ENCODE results near the gene RPN2.

DNA sequence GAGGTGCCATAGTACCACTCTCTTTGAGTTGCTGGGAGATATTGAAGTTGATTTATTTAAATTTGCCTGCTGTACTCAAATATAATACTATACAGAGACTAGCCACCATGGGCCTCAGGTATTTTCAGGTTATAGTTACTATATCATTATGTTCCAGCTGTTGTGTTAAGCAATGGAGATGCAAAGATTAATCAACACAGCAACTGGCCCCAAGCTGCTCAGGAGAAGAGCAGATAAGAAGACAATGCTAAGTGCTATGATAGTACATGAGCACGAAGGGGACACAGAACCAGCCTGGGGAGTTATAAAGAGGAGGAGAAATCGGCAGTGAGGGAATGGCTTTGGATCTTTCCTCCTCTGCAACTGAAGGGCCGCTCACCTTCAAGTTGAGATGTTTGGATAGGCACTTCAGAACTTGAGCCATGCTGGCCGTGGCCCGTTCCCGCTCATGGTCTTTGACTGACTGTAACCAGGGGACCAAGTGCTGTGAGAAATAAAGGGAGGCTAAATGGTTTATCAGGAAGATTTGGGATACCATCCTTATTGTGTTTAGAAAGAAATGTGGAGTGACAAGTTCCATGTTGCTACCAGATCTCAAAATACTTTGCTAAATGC, 24.3 kb upstream of the RPN2 start:
- TF ChIP-seq, protein P1, sequence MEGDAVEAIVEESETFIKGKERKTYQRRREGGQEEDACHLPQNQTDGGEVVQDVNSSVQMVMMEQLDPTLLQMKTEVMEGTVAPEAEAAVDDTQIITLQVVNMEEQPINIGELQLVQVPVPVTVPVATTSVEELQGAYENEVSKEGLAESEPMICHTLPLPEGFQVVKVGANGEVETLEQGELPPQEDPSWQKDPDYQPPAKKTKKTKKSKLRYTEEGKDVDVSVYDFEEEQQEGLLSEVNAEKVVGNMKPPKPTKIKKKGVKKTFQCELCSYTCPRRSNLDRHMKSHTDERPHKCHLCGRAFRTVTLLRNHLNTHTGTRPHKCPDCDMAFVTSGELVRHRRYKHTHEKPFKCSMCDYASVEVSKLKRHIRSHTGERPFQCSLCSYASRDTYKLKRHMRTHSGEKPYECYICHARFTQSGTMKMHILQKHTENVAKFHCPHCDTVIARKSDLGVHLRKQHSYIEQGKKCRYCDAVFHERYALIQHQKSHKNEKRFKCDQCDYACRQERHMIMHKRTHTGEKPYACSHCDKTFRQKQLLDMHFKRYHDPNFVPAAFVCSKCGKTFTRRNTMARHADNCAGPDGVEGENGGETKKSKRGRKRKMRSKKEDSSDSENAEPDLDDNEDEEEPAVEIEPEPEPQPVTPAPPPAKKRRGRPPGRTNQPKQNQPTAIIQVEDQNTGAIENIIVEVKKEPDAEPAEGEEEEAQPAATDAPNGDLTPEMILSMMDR (IDR thresholded peaks at IDR 0.05), result no peak
- TF ChIP-seq POLR2A (IDR thresholded peaks at IDR 0.05), result no peak

Data from right lobe of liver (tissue), 4 donors.